HepG2 (cell line): ENCODE results near the gene NDOR1. TPM values are rescaled to one million over a fixed set of nuclear protein-coding genes. Genes with fewer than 3 reads are reported as not detected.
A peak's percentile ranks its signal among the peaks of the same experiment; 100 is the strongest.

ENCODE experiments used
- DNMT1 ChIP-seq: sonication (generic); formaldehyde crosslinking; IDR thresholded peaks from 2 replicates; pipeline ENCODE4 v1.5.1; 2020; ENCODE audit warnings: mild to moderate bottlenecking, missing genetic modification reagents
- FOXP1 ChIP-seq, 2 experiments: fragments of 450-650 bp in 1 of 2; IDR thresholded peaks; 2 replicates each; pipeline ENCODE4 v1.6.1; 2017 to 2018; ENCODE audit warnings: antibody characterized with exemption in 1 of 2
- HOXA9 ChIP-seq: sonication (generic); formaldehyde crosslinking; IDR thresholded peaks from 2 replicates; pipeline ENCODE4 v1.8.1; 2022; ENCODE audit warnings: missing genetic modification reagents, mild to moderate bottlenecking, moderate library complexity, borderline replicate concordance
- ISX ChIP-seq: sonication (generic); formaldehyde crosslinking; conservative IDR thresholded peaks from 2 replicates; pipeline ENCODE4 v1.5.0; 2020; ENCODE audit warnings: missing genetic modification reagents
- SNRNP70 ChIP-seq: fragments of 200-400 bp; formaldehyde crosslinking; IDR thresholded peaks from 2 replicates; pipeline ENCODE4 v1.6.1; 2017; ENCODE audit warnings: mild to moderate bottlenecking, low read depth, low read length, moderate library complexity
- TAF1 ChIP-seq: sonication (generic); formaldehyde crosslinking; IDR thresholded peaks from 2 replicates; pipeline ENCODE4 v1.4.0; 2020; ENCODE audit warnings: missing genetic modification reagents
- TOE1 ChIP-seq: sonication (generic); formaldehyde crosslinking; IDR thresholded peaks from 2 replicates; pipeline ENCODE4 v1.4.0; 2020; ENCODE audit warnings: mild to moderate bottlenecking, missing genetic modification reagents
- ZC3H13 ChIP-seq: sonication (generic); formaldehyde crosslinking; IDR thresholded peaks from 2 replicates; pipeline ENCODE4 v1.8.1; 2023; ENCODE audit warnings: mild to moderate bottlenecking, missing genetic modification reagents, moderate library complexity
- ZNF326 ChIP-seq: sonication (generic); formaldehyde crosslinking; IDR thresholded peaks from 2 replicates; pipeline ENCODE4 v1.4.0; 2020; ENCODE audit warnings: missing genetic modification reagents, borderline replicate concordance
- ZNF468 ChIP-seq: sonication (generic); formaldehyde crosslinking; IDR thresholded peaks from 2 replicates; pipeline ENCODE4 v1.8.0; 2022; ENCODE audit warnings: mild to moderate bottlenecking, moderate library complexity, missing genetic modification reagents
- ZNF501 ChIP-seq: sonication (generic); formaldehyde crosslinking; IDR thresholded peaks from 2 replicates; pipeline ENCODE4 v1.5.1; 2020; ENCODE audit warnings: mild to moderate bottlenecking, moderate library complexity, missing genetic modification reagents
- ZNF766 ChIP-seq: sonication (generic); formaldehyde crosslinking; IDR thresholded peaks from 2 replicates; pipeline ENCODE4 v1.5.0; 2020; ENCODE audit warnings: missing genetic modification reagents, borderline replicate concordance
- ZSCAN12 ChIP-seq: sonication (generic); formaldehyde crosslinking; IDR thresholded peaks from 2 replicates; pipeline ENCODE4 v1.9.0; 2021; ENCODE audit warnings: mild to moderate bottlenecking, missing genetic modification reagents
- ZSCAN31 ChIP-seq: sonication (generic); formaldehyde crosslinking; IDR thresholded peaks from 2 replicates; pipeline ENCODE4 v1.5.0; 2020; ENCODE audit warnings: low read depth, mild to moderate bottlenecking, missing genetic modification reagents
- polyA plus RNA-seq, 8 experiments: library from polyadenylated mRNA; depleted of rRNA in 3 of 8; stranded (reverse) in 7 of 8; unstranded in 1 of 8; fragments of >200 nt; fragmentation: Illumina TruSeq in 4 of 8; extraction: Trizol in 4 of 8; gene quantifications; 2 replicates each; pipeline versions ENCODE4 v1.2.1 to v1.2.3, GENCODE V29; 2011 to 2016; ENCODE audit warnings: low read depth in 4 of 8, missing spikeins in 1 of 8, mixed read lengths in 1 of 8; ENCODE audit not compliant: insufficient read depth in 1 of 8
- total RNA-seq, 5 experiments: library from RNA; depleted of rRNA; stranded (reverse); fragments of >200 nt; fragmentation: Illumina TruSeq; extraction: Trizol; gene quantifications; 2 replicates each; pipeline ENCODE4 v1.2.3, GENCODE V29; 2016; ENCODE audit warnings: low read depth in 1 of 5
- TF ChIP-seq, protein P1 (sequence below): sonication (generic); formaldehyde crosslinking; IDR thresholded peaks from 2 replicates; pipeline ENCODE4 v1.5.0; 2020; ENCODE audit warnings: missing genetic modification reagents
- TF ChIP-seq, protein P2 (sequence below): IDR thresholded peaks from 2 replicates; pipeline ENCODE4 v1.6.1; 2016; ENCODE audit warnings: low read depth, borderline replicate concordance
- TF ChIP-seq, protein P3 (sequence below): sonication (generic); formaldehyde crosslinking; IDR thresholded peaks from 2 replicates; pipeline ENCODE4 v1.9.0; 2022; ENCODE audit warnings: missing genetic modification reagents, mild to moderate bottlenecking, borderline replicate concordance
- TF ChIP-seq, protein P4 (sequence below): fragments of 450-650 bp; IDR thresholded peaks from 2 replicates; pipeline ENCODE4 v1.6.1; 2017; ENCODE audit warnings: mild to moderate bottlenecking
- TF ChIP-seq, protein P5 (sequence below): IDR thresholded peaks from 2 replicates; pipeline ENCODE4 v1.4.0; 2020; ENCODE audit warnings: mild to moderate bottlenecking, missing genetic modification reagents

NDOR1 gene
- total and polyA plus RNA-seq, 2 of the 13 experiments (the other 11 are each of a cell fraction or from before 2014, with no cell fraction given): 3.6 to 8.7 TPM

DNA sequence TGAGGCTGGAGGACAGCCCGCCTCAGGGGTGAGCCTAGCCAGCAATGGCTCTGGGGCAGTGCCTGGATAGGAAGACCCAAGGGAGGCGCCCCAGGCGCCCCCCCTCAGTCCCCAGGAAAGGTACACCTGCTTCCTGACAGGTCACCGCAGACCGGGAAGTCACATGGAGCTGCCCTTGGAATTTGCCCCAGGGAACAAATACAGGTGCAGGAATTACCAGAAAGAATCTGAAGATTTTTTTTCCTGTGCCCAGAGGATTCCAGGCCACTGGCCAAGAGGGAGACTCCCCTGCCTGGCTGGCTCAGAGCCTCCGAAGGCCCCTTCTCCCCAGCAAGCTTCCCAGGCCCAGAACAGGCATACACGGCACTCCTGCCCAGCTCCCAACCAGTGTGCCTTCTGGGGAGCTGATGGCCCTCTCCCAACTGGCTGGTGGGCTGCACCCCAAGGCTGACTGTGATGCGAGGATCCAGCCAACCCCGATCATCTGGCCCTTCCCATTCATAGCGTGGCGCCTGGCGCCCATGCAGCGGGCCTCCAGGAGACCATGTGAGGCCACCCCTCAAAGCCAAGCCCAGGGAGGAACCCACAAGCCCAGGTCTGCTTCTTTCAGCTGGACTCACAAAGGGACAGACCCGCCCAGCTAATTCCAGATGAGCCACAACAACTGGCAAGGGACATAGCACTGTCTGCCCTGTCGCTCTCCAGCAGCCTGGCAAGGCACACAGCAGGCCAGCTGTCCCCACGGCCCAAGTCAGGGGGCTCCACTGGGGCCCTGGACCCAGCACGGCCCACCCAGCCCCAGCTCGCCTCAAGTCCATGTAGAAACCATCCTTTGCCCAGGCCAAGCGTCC lies 7.2 kb upstream of the NDOR1 start (continued):
- TF ChIP-seq HOXA9 (CRISPR knock-in tag) (no peak), ZSCAN12 (no peak), SNRNP70 (no peak), ZC3H13 (CRISPR knock-in tag) (no peak; the same call in 1 of the 2 replicates), ZNF501 (CRISPR knock-in tag) (peak; percentile 40; the same call in 1 of the 2 replicates), ZNF468 (CRISPR knock-in tag) (no peak), ISX (CRISPR knock-in tag) (no peak), TOE1 (CRISPR knock-in tag) (no peak), ZSCAN31 (CRISPR knock-in tag) (no peak), FOXP1 (IDR thresholded peaks at IDR 0.05) (no peak), FOXP1 (CRISPR knock-in tag; IDR thresholded peaks at IDR 0.05) (no peak), ZNF326 (no peak), TAF1 (CRISPR knock-in tag) (peak; percentile 22; the same call in 1 of the 2 replicates), ZNF766 (CRISPR knock-in tag) (no peak), DNMT1 (CRISPR knock-in tag) (no peak)
- TF ChIP-seq, protein P1, sequence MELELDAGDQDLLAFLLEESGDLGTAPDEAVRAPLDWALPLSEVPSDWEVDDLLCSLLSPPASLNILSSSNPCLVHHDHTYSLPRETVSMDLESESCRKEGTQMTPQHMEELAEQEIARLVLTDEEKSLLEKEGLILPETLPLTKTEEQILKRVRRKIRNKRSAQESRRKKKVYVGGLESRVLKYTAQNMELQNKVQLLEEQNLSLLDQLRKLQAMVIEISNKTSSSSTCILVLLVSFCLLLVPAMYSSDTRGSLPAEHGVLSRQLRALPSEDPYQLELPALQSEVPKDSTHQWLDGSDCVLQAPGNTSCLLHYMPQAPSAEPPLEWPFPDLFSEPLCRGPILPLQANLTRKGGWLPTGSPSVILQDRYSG (CRISPR knock-in tag): no peak
- TF ChIP-seq, protein P2, sequence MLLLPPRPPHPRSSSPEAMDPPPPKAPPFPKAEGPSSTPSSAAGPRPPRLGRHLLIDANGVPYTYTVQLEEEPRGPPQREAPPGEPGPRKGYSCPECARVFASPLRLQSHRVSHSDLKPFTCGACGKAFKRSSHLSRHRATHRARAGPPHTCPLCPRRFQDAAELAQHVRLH: no peak
- TF ChIP-seq, protein P3, sequence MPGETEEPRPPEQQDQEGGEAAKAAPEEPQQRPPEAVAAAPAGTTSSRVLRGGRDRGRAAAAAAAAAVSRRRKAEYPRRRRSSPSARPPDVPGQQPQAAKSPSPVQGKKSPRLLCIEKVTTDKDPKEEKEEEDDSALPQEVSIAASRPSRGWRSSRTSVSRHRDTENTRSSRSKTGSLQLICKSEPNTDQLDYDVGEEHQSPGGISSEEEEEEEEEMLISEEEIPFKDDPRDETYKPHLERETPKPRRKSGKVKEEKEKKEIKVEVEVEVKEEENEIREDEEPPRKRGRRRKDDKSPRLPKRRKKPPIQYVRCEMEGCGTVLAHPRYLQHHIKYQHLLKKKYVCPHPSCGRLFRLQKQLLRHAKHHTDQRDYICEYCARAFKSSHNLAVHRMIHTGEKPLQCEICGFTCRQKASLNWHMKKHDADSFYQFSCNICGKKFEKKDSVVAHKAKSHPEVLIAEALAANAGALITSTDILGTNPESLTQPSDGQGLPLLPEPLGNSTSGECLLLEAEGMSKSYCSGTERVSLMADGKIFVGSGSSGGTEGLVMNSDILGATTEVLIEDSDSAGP (CRISPR knock-in tag): 0 out of 2 replicates have a peak, but pooled peaks have one; percentile 38
- TF ChIP-seq, protein P4, sequence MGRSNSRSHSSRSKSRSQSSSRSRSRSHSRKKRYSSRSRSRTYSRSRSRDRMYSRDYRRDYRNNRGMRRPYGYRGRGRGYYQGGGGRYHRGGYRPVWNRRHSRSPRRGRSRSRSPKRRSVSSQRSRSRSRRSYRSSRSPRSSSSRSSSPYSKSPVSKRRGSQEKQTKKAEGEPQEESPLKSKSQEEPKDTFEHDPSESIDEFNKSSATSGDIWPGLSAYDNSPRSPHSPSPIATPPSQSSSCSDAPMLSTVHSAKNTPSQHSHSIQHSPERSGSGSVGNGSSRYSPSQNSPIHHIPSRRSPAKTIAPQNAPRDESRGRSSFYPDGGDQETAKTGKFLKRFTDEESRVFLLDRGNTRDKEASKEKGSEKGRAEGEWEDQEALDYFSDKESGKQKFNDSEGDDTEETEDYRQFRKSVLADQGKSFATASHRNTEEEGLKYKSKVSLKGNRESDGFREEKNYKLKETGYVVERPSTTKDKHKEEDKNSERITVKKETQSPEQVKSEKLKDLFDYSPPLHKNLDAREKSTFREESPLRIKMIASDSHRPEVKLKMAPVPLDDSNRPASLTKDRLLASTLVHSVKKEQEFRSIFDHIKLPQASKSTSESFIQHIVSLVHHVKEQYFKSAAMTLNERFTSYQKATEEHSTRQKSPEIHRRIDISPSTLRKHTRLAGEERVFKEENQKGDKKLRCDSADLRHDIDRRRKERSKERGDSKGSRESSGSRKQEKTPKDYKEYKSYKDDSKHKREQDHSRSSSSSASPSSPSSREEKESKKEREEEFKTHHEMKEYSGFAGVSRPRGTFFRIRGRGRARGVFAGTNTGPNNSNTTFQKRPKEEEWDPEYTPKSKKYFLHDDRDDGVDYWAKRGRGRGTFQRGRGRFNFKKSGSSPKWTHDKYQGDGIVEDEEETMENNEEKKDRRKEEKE: no peak
- TF ChIP-seq, protein P5, sequence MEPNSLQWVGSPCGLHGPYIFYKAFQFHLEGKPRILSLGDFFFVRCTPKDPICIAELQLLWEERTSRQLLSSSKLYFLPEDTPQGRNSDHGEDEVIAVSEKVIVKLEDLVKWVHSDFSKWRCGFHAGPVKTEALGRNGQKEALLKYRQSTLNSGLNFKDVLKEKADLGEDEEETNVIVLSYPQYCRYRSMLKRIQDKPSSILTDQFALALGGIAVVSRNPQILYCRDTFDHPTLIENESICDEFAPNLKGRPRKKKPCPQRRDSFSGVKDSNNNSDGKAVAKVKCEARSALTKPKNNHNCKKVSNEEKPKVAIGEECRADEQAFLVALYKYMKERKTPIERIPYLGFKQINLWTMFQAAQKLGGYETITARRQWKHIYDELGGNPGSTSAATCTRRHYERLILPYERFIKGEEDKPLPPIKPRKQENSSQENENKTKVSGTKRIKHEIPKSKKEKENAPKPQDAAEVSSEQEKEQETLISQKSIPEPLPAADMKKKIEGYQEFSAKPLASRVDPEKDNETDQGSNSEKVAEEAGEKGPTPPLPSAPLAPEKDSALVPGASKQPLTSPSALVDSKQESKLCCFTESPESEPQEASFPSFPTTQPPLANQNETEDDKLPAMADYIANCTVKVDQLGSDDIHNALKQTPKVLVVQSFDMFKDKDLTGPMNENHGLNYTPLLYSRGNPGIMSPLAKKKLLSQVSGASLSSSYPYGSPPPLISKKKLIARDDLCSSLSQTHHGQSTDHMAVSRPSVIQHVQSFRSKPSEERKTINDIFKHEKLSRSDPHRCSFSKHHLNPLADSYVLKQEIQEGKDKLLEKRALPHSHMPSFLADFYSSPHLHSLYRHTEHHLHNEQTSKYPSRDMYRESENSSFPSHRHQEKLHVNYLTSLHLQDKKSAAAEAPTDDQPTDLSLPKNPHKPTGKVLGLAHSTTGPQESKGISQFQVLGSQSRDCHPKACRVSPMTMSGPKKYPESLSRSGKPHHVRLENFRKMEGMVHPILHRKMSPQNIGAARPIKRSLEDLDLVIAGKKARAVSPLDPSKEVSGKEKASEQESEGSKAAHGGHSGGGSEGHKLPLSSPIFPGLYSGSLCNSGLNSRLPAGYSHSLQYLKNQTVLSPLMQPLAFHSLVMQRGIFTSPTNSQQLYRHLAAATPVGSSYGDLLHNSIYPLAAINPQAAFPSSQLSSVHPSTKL (CRISPR knock-in tag): peak; percentile 49; the same call in 1 of the 2 replicates
